H9 (cell line): ENCODE data around the gene TTC29. TPM values are rescaled to one million over a fixed set of nuclear protein-coding genes. Genes with fewer than 3 reads are reported as not detected.

ENCODE experiments used
- DNase-seq: peaks from one replicate; pipeline ENCODE4 v3.0.0-alpha.2; 2017
- H2AFZ ChIP-seq: one replicate; pipeline ENCODE4 v1.6.1; 2013; ENCODE audit warnings: mild to moderate bottlenecking, low read length, control low read depth, moderate library complexity
- H2AK5ac ChIP-seq: 2 replicates; pipeline ENCODE4 v1.6.1; 2013; ENCODE audit warnings: low read length, control low read depth, mixed read lengths; ENCODE audit not compliant: insufficient read length
- H2BK120ac ChIP-seq: one replicate; pipeline ENCODE4 v1.6.1; 2013; ENCODE audit warnings: low read depth, mild to moderate bottlenecking, low read length, control low read depth, inconsistent platforms; ENCODE audit not compliant: poor library complexity, severe bottlenecking
- H2BK12ac ChIP-seq: 2 replicates; pipeline ENCODE4 v1.6.1; 2013; ENCODE audit warnings: low read length, control low read depth, mixed read lengths, low read depth; ENCODE audit not compliant: insufficient read length
- H2BK15ac ChIP-seq: 2 replicates; pipeline ENCODE4 v1.6.1; 2013; ENCODE audit warnings: low read depth, low read length, control low read depth
- H2BK20ac ChIP-seq: one replicate; pipeline ENCODE4 v1.6.1; 2013; ENCODE audit warnings: low read depth, mild to moderate bottlenecking, low read length, control low read depth, inconsistent platforms; ENCODE audit not compliant: poor library complexity, severe bottlenecking
- H2BK5ac ChIP-seq: 2 replicates; pipeline ENCODE4 v1.6.1; 2013; ENCODE audit warnings: low read length, control low read depth, mixed read lengths; ENCODE audit not compliant: insufficient read length
- H3K14ac ChIP-seq: 2 replicates; pipeline ENCODE4 v1.6.1; 2013; ENCODE audit warnings: low read length, control low read depth; ENCODE audit not compliant: insufficient read depth
- H3K18ac ChIP-seq: 2 replicates; pipeline ENCODE4 v1.6.1; 2013; ENCODE audit warnings: low read depth, mild to moderate bottlenecking, mixed read lengths, low read length, control low read depth; ENCODE audit not compliant: insufficient read length
- H3K23ac ChIP-seq: 2 replicates; pipeline ENCODE4 v1.6.1; 2013; ENCODE audit warnings: low read length, control low read depth, mixed read lengths, low read depth; ENCODE audit not compliant: insufficient read length
- H3K23me2 ChIP-seq: 2 replicates; pipeline ENCODE4 v1.6.1; 2013; ENCODE audit warnings: low read depth, mild to moderate bottlenecking, mixed read lengths, low read length, control low read depth; ENCODE audit not compliant: insufficient read length, poor library complexity, severe bottlenecking
- H3K27ac ChIP-seq: 2 replicates; pipeline ENCODE4 v1.5.1; 2013; ENCODE audit warnings: low read length, control low read depth, mixed read lengths, low read depth; ENCODE audit not compliant: insufficient read length
- H3K27me3 ChIP-seq: 2 replicates; pipeline ENCODE4 v1.6.1; 2013; ENCODE audit warnings: low read length, control low read depth, inconsistent platforms; ENCODE audit not compliant: insufficient read depth
- H3K4ac ChIP-seq: 2 replicates; pipeline ENCODE4 v1.6.1; 2013; ENCODE audit warnings: low read depth, mild to moderate bottlenecking, control low read depth, inconsistent platforms, low read length, moderate library complexity
- H3K4me1 ChIP-seq: 2 replicates; pipeline ENCODE4 v1.6.1; 2013; ENCODE audit warnings: low read length, control low read depth, inconsistent platforms; ENCODE audit not compliant: insufficient read depth
- H3K4me2 ChIP-seq: 2 replicates; pipeline ENCODE4 v1.6.1; 2013; ENCODE audit warnings: low read length, control low read depth, mixed read lengths; ENCODE audit not compliant: insufficient read length, insufficient read depth
- H3K56ac ChIP-seq: 2 replicates; pipeline ENCODE4 v1.6.1; 2013; ENCODE audit warnings: low read depth, mild to moderate bottlenecking, mixed read lengths, low read length, control low read depth; ENCODE audit not compliant: insufficient read length
- H3K79me1 ChIP-seq: 2 replicates; pipeline ENCODE4 v1.6.1; 2013; ENCODE audit warnings: low read depth, mild to moderate bottlenecking, moderate library complexity, low read length, control low read depth, inconsistent platforms; ENCODE audit not compliant: insufficient read depth, poor library complexity, severe bottlenecking
- H3K79me2 ChIP-seq: 2 replicates; pipeline ENCODE4 v1.6.1; 2013; ENCODE audit warnings: low read length, control low read depth, inconsistent platforms; ENCODE audit not compliant: insufficient read depth
- H3K9ac ChIP-seq: 2 replicates; pipeline ENCODE4 v1.6.1; 2013; ENCODE audit warnings: low read length, control low read depth, mixed read lengths; ENCODE audit not compliant: insufficient read length; ENCODE audit errors: extremely low read depth
- H3K9me3 ChIP-seq: one replicate; pipeline ENCODE4 v1.6.1; 2013; ENCODE audit warnings: low read depth, low read length, inconsistent platforms; ENCODE audit not compliant: control insufficient read depth
- H3T11ph ChIP-seq: one replicate; pipeline ENCODE4 v1.6.1; 2013; ENCODE audit warnings: mild to moderate bottlenecking, low read length, control low read depth, inconsistent platforms
- H4K20me1 ChIP-seq: one replicate; pipeline ENCODE4 v1.6.1; 2013; ENCODE audit not compliant: control insufficient read depth, insufficient read length, insufficient read depth
- H4K5ac ChIP-seq: 2 replicates; pipeline ENCODE4 v1.6.1; 2013; ENCODE audit warnings: low read depth, mild to moderate bottlenecking, mixed read lengths, low read length, control low read depth; ENCODE audit not compliant: insufficient read length
- H4K8ac ChIP-seq: replicated peaks from 2 replicates; pipeline ENCODE4 v1.6.1; 2013; ENCODE audit warnings: low read length, control low read depth, mixed read lengths, low read depth; ENCODE audit not compliant: insufficient read length
- H4K91ac ChIP-seq: 2 replicates; pipeline ENCODE4 v1.6.1; 2013; ENCODE audit warnings: low read depth, mild to moderate bottlenecking, moderate library complexity, mixed read lengths, low read length, control low read depth; ENCODE audit not compliant: insufficient read length
- H3K27ac Mint-ChIP-seq, 3 experiments: 2 replicates in 2 of 3; 3 replicates in 1 of 3; pipeline ENCODE4 v1.8.0; 2020 to 2021; ENCODE audit warnings: mixed read lengths in 3 of 3, mild to moderate bottlenecking in 1 of 3, moderate library complexity in 1 of 3
- H3K27me3 Mint-ChIP-seq: 2 replicates; pipeline ENCODE4 v1.8.0; 2021; ENCODE audit warnings: low read depth, mild to moderate bottlenecking, moderate library complexity, mixed read lengths
- H3K36me3 Mint-ChIP-seq, 3 experiments: 2 replicates in 2 of 3; 3 replicates in 1 of 3; pipeline ENCODE4 v1.8.0; 2020 to 2021; ENCODE audit warnings: low read depth in 3 of 3, mixed read lengths in 3 of 3; ENCODE audit not compliant: insufficient read depth in 1 of 3
- H3K4me1 Mint-ChIP-seq, 2 experiments: 2 replicates each; pipeline ENCODE4 v1.8.0; 2020; ENCODE audit warnings: mixed read lengths in 2 of 2
- H3K4me3 Mint-ChIP-seq, 2 experiments: 2 replicates in 1 of 2; 3 replicates in 1 of 2; pipeline ENCODE4 v1.8.0; 2020 to 2021; ENCODE audit warnings: mild to moderate bottlenecking in 2 of 2, mixed read lengths in 2 of 2, moderate library complexity in 1 of 2
- H3K9me3 Mint-ChIP-seq, 2 experiments: 2 replicates in 1 of 2; 3 replicates in 1 of 2; pipeline ENCODE4 v1.8.0; 2020; ENCODE audit warnings: mild to moderate bottlenecking in 2 of 2, mixed read lengths in 2 of 2, moderate library complexity in 1 of 2
- CTCF ChIP-seq: fragments of 200-600 bp; sonication (generic); conservative IDR thresholded peaks from 3 replicates; pipeline ENCODE4 v1.8.0; 2021; ENCODE audit warnings: antibody characterized with exemption, mild to moderate bottlenecking
- WGBS: extraction: QIAGEN DNeasy Blood & Tissue Kit; methylation state at CpG from one replicate; pipeline ENCODE4 v1.1.7; 2013; ENCODE audit warnings: missing lambda C conversion rate, low lambda C conversion rate, mixed read lengths; ENCODE audit not compliant: insufficient read length; ENCODE audit errors: extremely low coverage; 5-methylcytosine and 5-hydroxymethylcytosine counted together
- total RNA-seq: library from RNA; stranded (reverse); gene quantifications from 2 replicates; pipeline ENCODE4 v1.2.1, GENCODE V29; 2021

The TTC29 gene
- total RNA-seq, 1 experiment from 2014 or later: not detected

GRCh38 chr4:146776691-146777090 lies 169.0 kb downstream of the TTC29 start:
- Histone ChIP-seq H3T11ph (no peak overlapping the region), H2AFZ (no peak overlapping the region), H3K9ac (no peak overlapping the region), H3K4me2 (no peak overlapping the region), H2BK5ac (no peak overlapping the region), H4K20me1 (no peaks in the 10 kb centered on the region), H3K18ac (no peak overlapping the region), H4K8ac (no peak overlapping the region), H2BK15ac (no peak overlapping the region), H2BK120ac (no peak overlapping the region), H3K79me2 (no peaks in the 10 kb centered on the region), H3K56ac (no peak overlapping the region), H4K5ac (no peak overlapping the region), H3K9me3 (no peaks in the 10 kb centered on the region), H3K79me1 (no peaks in the 10 kb centered on the region), H3K27ac (no peak overlapping the region), H3K14ac (no peak overlapping the region), H3K23ac (no peak overlapping the region), H3K4me1 (no peaks in the 10 kb centered on the region), H2BK20ac (no peak overlapping the region), H2BK12ac (no peak overlapping the region), H4K91ac (no peak overlapping the region), H2AK5ac (no peak overlapping the region), H3K23me2 (no peaks in the 10 kb centered on the region), H3K27me3 (no peaks in the 10 kb centered on the region), H3K4ac (no peak overlapping the region)
- no peak for TF ChIP-seq CTCF
- Mint-ChIP-seq H3K27ac (no peak overlapping the region), H3K36me3 (no peaks in the 10 kb centered on the region), H3K27me3 (peaks cover 3% of the 10 kb centered on the region), H3K4me1 (no peaks in the 10 kb centered on the region), H3K4me3 (no peak overlapping the region), H3K9me3 (no peaks in the 10 kb centered on the region)
- no CpG with 5 or more reads among the region's 8 CpGs for WGBS
- no peak for DNase-seq
